WTC11 (cell line): ENCODE measurements around the gene NKD1.

Experiments used
- CREB1 ChIP-seq: sonication (generic); formaldehyde crosslinking; IDR thresholded peaks from 2 replicates; pipeline ENCODE4 v1.8.0; 2023; ENCODE audit warnings: mild to moderate bottlenecking, missing genetic modification reagents
- TF ChIP-seq, protein P1 (sequence below): fragments of 200-600 bp; IDR thresholded peaks from 2 replicates; pipeline ENCODE4 v1.8.0; 2022; ENCODE audit warnings: antibody characterized with exemption
- TF ChIP-seq, protein P2 (sequence below): sonication (generic); formaldehyde crosslinking; IDR thresholded peaks from 2 replicates; pipeline ENCODE4 v1.8.1; 2023; ENCODE audit warnings: mild to moderate bottlenecking, missing genetic modification reagents
- TF ChIP-seq, protein P3 (sequence below): sonication (generic); formaldehyde crosslinking; IDR thresholded peaks from 2 replicates; pipeline ENCODE4 v1.8.1; 2023; ENCODE audit warnings: mild to moderate bottlenecking, moderate library complexity, missing genetic modification reagents

DNA sequence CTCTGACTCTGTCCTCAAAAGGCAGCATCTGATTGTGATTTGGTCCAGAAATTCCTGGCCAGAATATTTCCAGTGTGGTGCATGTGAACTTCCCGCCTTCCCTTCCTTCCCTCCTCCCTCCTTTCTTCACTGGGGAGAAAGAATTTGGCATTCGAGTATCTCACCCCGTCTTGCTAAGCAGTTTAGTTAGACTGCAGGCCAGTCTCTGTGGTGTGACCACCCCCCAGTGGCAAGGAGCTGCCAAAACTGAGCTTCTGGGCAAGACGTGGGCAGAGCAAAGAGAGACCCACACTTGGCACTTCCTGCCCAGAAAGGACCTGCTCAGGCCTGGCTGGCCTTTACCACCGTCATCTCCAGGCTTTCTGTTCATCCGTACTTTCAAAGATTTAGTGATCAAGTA, 96.5 kb downstream of the NKD1 start:
- TF ChIP-seq, protein P1, sequence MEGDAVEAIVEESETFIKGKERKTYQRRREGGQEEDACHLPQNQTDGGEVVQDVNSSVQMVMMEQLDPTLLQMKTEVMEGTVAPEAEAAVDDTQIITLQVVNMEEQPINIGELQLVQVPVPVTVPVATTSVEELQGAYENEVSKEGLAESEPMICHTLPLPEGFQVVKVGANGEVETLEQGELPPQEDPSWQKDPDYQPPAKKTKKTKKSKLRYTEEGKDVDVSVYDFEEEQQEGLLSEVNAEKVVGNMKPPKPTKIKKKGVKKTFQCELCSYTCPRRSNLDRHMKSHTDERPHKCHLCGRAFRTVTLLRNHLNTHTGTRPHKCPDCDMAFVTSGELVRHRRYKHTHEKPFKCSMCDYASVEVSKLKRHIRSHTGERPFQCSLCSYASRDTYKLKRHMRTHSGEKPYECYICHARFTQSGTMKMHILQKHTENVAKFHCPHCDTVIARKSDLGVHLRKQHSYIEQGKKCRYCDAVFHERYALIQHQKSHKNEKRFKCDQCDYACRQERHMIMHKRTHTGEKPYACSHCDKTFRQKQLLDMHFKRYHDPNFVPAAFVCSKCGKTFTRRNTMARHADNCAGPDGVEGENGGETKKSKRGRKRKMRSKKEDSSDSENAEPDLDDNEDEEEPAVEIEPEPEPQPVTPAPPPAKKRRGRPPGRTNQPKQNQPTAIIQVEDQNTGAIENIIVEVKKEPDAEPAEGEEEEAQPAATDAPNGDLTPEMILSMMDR: no peak
- TF ChIP-seq, protein P2, sequence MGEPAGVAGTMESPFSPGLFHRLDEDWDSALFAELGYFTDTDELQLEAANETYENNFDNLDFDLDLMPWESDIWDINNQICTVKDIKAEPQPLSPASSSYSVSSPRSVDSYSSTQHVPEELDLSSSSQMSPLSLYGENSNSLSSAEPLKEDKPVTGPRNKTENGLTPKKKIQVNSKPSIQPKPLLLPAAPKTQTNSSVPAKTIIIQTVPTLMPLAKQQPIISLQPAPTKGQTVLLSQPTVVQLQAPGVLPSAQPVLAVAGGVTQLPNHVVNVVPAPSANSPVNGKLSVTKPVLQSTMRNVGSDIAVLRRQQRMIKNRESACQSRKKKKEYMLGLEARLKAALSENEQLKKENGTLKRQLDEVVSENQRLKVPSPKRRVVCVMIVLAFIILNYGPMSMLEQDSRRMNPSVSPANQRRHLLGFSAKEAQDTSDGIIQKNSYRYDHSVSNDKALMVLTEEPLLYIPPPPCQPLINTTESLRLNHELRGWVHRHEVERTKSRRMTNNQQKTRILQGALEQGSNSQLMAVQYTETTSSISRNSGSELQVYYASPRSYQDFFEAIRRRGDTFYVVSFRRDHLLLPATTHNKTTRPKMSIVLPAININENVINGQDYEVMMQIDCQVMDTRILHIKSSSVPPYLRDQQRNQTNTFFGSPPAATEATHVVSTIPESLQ (CRISPR knock-in tag): no peak
- TF ChIP-seq, protein P3, sequence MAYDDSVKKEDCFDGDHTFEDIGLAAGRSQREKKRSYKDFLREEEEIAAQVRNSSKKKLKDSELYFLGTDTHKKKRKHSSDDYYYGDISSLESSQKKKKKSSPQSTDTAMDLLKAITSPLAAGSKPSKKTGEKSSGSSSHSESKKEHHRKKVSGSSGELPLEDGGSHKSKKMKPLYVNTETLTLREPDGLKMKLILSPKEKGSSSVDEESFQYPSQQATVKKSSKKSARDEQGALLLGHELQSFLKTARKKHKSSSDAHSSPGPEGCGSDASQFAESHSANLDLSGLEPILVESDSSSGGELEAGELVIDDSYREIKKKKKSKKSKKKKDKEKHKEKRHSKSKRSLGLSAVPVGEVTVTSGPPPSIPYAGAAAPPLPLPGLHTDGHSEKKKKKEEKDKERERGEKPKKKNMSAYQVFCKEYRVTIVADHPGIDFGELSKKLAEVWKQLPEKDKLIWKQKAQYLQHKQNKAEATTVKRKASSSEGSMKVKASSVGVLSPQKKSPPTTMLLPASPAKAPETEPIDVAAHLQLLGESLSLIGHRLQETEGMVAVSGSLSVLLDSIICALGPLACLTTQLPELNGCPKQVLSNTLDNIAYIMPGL: no peak
- no peak for TF ChIP-seq CREB1 (CRISPR knock-in tag)
